ENCODE data around the gene SHH. TPM values are rescaled to one million over a fixed set of nuclear protein-coding genes. Genes with fewer than 3 reads are reported as not detected.

Gene SHH
- total and polyA plus RNA-seq, 2 experiments from 2014 or later = not detected

GRCh38 chr7:155813546-155814315, 1.5 kb upstream of the SHH start:
- Histone ChIP-seq H3K4me3 (no peak overlapping the region), H3K27ac (no peak overlapping the region), H3K27me3 (peaks cover 83% of the 10 kb centered on the region), H3K36me3 (no peaks in the 10 kb centered on the region), H3K9me3 (ENCODE audit: low read depth) (no peaks in the 10 kb centered on the region), H3K4me1 (ENCODE audit: low read depth) (peaks cover 7% of the 10 kb centered on the region)
- TF ChIP-seq, protein P1, sequence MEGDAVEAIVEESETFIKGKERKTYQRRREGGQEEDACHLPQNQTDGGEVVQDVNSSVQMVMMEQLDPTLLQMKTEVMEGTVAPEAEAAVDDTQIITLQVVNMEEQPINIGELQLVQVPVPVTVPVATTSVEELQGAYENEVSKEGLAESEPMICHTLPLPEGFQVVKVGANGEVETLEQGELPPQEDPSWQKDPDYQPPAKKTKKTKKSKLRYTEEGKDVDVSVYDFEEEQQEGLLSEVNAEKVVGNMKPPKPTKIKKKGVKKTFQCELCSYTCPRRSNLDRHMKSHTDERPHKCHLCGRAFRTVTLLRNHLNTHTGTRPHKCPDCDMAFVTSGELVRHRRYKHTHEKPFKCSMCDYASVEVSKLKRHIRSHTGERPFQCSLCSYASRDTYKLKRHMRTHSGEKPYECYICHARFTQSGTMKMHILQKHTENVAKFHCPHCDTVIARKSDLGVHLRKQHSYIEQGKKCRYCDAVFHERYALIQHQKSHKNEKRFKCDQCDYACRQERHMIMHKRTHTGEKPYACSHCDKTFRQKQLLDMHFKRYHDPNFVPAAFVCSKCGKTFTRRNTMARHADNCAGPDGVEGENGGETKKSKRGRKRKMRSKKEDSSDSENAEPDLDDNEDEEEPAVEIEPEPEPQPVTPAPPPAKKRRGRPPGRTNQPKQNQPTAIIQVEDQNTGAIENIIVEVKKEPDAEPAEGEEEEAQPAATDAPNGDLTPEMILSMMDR (IDR thresholded peaks at IDR 0.05; ENCODE audit: low read depth, low read length) = no peak
- no peak for DNase-seq (ENCODE audit: low read depth in 1 of 2, low spot score in 1 of 2)

DNA sequence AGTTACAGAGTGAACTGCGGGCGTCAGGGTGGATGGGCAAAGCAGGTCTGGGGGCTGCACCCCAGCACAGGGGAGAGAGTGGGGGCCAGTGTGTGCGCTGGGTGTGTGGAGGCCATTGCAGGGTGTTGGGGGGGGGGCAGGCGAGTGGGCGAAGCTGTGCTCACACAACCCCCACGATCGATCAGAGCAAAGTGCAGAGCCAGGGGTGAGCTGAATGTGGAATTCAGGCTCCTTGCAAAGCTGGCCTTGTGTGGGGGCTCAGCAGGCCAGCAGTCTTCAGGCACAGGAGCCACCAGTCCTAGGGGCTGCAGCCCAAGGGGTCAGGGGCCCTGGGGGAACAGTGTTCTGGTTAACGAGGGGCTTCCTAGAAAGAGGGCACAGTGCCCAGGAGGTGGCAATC, 862 bp upstream of the SHH start:
- TF ChIP-seq, protein P1 (IDR thresholded peaks at IDR 0.05; ENCODE audit: low read depth, low read length) = no peak
- no peak overlapping the region for H3K27ac ChIP-seq
- H3K4me1 ChIP-seq (ENCODE audit: low read depth) = peaks cover 9% of the 10 kb centered on the region
- H3K9me3 ChIP-seq (ENCODE audit: low read depth) = no peaks in the 10 kb centered on the region
- no peak overlapping the region for H3K4me3 ChIP-seq
- no peaks in the 10 kb centered on the region for H3K36me3 ChIP-seq
- no peak for DNase-seq (ENCODE audit: low read depth in 1 of 2, low spot score in 1 of 2)
- H3K27me3 ChIP-seq = peaks cover 90% of the 10 kb centered on the region

- peaks cover 100% of the 10 kb centered on the region for H3K27me3 ChIP-seq
- DNase-seq (ENCODE audit: low read depth in 1 of 2, low spot score in 1 of 2) = no peak
- H3K36me3 ChIP-seq = no peaks in the 10 kb centered on the region
- no peak overlapping the region for H3K4me3 ChIP-seq
- H3K4me1 ChIP-seq (ENCODE audit: low read depth) = peaks cover 9% of the 10 kb centered on the region
- H3K9me3 ChIP-seq (ENCODE audit: low read depth) = no peaks in the 10 kb centered on the region
- TF ChIP-seq, protein P1 (IDR thresholded peaks at IDR 0.05; ENCODE audit: low read depth, low read length) = no peak
- no peak overlapping the region for H3K27ac ChIP-seq
Measured at GRCh38 chr7:155811560-155811894, 736 bp downstream of the SHH start.

- TF ChIP-seq, protein P1 (IDR thresholded peaks at IDR 0.05; ENCODE audit: low read depth, low read length) = no peak
- Histone ChIP-seq H3K27me3 (peaks cover 100% of the 10 kb centered on the region), H3K4me3 (no peak overlapping the region), H3K4me1 (ENCODE audit: low read depth) (peaks cover 9% of the 10 kb centered on the region), H3K27ac (no peak overlapping the region), H3K9me3 (ENCODE audit: low read depth) (no peaks in the 10 kb centered on the region), H3K36me3 (no peaks in the 10 kb centered on the region)
- no peak for DNase-seq (ENCODE audit: low read depth in 1 of 2, low spot score in 1 of 2)
Measured at GRCh38 chr7:155810770-155811559, 1.3 kb downstream of the SHH start.

- Histone ChIP-seq H3K27me3 (peaks cover 100% of the 10 kb centered on the region), H3K27ac (no peak overlapping the region), H3K9me3 (ENCODE audit: low read depth) (no peaks in the 10 kb centered on the region), H3K4me3 (peak overlapping the region; percentile 8), H3K36me3 (no peaks in the 10 kb centered on the region), H3K4me1 (ENCODE audit: low read depth) (peaks cover 9% of the 10 kb centered on the region)
- no peak for DNase-seq (ENCODE audit: low read depth in 1 of 2, low spot score in 1 of 2)
- TF ChIP-seq, protein P1 (IDR thresholded peaks at IDR 0.05; ENCODE audit: low read depth, low read length) = no peak
Measured at GRCh38 chr7:155809947-155810769, 2.1 kb downstream of the SHH start.
